Neural crest cell (in vitro differentiated cells): Measurements from ENCODE around the gene AGTRAP. TPM values are rescaled to one million over a fixed set of nuclear protein-coding genes. Genes with fewer than 3 reads are reported as not detected.

Source experiments
- DNase-seq: peaks from one replicate; pipeline ENCODE4 v3.0.0; 2021; ENCODE audit warnings: low read depth, mixed read lengths, low spot score
- H3K27ac Mint-ChIP-seq: one replicate; pipeline ENCODE4 v1.8.0; 2021; ENCODE audit warnings: mild to moderate bottlenecking, mixed read lengths; ENCODE audit not compliant: unreplicated experiment
- H3K27me3 Mint-ChIP-seq: 2 replicates; pipeline ENCODE4 v1.8.0; 2021; ENCODE audit warnings: low read depth, mild to moderate bottlenecking, mixed read lengths
- H3K36me3 Mint-ChIP-seq: 2 replicates; pipeline ENCODE4 v1.8.0; 2021; ENCODE audit warnings: low read depth, mild to moderate bottlenecking, mixed read lengths
- H3K4me1 Mint-ChIP-seq: 2 replicates; pipeline ENCODE4 v1.8.0; 2021; ENCODE audit warnings: mixed read lengths
- H3K4me3 Mint-ChIP-seq: one replicate; pipeline ENCODE4 v1.8.0; 2021; ENCODE audit warnings: mild to moderate bottlenecking, mixed read lengths
- H3K9me3 Mint-ChIP-seq: 2 replicates; pipeline ENCODE4 v1.8.0; 2021; ENCODE audit warnings: mixed read lengths
- total RNA-seq: library from RNA; stranded (reverse); gene quantifications from 2 replicates; pipeline ENCODE4 v1.2.1, GENCODE V29; 2021
- TF ChIP-seq, protein P1 (sequence below): fragments of 200-600 bp; sonication (generic); conservative IDR thresholded peaks from 2 replicates; pipeline ENCODE4 v1.5.0; 2021; ENCODE audit warnings: antibody characterized with exemption, mild to moderate bottlenecking

AGTRAP gene
- total RNA-seq, 1 donor from 2014 or later: 36.9 TPM

DNA sequence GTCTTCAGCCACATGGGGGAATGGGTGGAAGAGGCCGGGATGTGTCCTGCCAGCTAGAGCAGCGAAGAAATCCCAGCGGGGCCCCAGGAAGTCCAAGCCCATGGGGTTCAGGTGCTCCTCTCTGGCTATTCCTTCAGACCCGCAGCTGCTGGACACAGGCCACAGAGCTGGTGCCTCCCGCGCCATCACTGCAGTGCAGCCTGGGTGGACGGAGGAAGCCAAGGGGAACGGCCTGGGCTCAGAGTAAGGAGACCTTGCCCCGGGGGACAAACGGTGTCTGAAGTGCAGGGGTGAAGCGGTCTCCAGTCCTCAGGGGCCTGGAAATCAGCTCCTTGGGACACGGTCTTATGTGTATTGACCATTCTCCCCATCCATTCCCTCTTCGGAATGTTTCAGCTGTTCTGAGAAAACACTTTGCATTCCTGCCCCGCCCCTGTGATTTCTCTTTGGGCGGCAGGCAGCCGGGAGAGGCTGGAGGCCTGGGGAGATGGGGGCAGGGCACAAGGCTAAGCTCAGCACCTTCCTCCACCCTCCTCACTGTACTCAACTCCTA is 51.4 kb downstream of the AGTRAP start:
- H3K4me3 Mint-ChIP-seq: no peak overlapping the region
- no peaks in the 10 kb centered on the region for H3K27me3 Mint-ChIP-seq
- peaks cover 5% of the 10 kb centered on the region for H3K4me1 Mint-ChIP-seq
- DNase-seq: no peak
- TF ChIP-seq, protein P1, sequence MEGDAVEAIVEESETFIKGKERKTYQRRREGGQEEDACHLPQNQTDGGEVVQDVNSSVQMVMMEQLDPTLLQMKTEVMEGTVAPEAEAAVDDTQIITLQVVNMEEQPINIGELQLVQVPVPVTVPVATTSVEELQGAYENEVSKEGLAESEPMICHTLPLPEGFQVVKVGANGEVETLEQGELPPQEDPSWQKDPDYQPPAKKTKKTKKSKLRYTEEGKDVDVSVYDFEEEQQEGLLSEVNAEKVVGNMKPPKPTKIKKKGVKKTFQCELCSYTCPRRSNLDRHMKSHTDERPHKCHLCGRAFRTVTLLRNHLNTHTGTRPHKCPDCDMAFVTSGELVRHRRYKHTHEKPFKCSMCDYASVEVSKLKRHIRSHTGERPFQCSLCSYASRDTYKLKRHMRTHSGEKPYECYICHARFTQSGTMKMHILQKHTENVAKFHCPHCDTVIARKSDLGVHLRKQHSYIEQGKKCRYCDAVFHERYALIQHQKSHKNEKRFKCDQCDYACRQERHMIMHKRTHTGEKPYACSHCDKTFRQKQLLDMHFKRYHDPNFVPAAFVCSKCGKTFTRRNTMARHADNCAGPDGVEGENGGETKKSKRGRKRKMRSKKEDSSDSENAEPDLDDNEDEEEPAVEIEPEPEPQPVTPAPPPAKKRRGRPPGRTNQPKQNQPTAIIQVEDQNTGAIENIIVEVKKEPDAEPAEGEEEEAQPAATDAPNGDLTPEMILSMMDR: no peak
- H3K27ac Mint-ChIP-seq: no peak overlapping the region
- H3K9me3 Mint-ChIP-seq: no peaks in the 10 kb centered on the region
- H3K36me3 Mint-ChIP-seq: no peaks in the 10 kb centered on the region

DNA sequence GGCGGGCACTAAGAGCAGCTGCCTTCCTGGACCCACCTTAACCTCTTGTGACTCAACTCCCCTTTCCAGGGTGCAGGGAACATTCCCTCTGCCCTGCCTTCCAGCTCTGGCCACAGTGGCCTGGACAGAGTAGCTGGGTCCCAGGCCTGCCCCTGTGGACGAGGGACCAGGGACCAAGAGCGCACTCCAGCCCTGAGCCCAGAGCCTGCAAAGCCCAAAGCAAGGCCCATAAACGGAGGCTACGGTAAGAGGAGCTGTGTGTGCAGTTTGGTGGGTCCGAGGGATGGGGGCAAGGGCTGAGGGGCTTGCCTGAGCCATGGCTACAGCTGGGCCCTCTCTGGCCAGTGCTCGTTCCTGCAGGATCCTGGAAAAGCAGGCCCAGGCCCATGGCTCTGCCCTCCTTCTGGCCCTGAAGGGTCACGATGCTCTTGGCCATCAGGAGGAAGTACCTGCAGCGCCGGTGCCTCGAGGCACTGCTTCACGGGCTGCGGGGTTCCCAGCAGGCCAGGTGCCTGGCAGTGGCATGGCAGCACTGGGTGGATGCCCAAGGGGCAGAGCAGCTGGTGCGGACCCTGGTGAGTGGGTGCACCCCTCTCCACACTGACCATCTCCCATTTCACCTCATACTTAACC is 52.0 kb downstream of the AGTRAP start:
- peaks cover 5% of the 10 kb centered on the region for H3K4me1 Mint-ChIP-seq
- no peaks in the 10 kb centered on the region for H3K36me3 Mint-ChIP-seq
- H3K4me3 Mint-ChIP-seq: no peak overlapping the region
- H3K27me3 Mint-ChIP-seq: no peaks in the 10 kb centered on the region
- TF ChIP-seq, protein P1: no peak
- peak overlapping the region; percentile 43 for H3K27ac Mint-ChIP-seq
- DNase-seq: no peak
- H3K9me3 Mint-ChIP-seq: no peaks in the 10 kb centered on the region

DNA sequence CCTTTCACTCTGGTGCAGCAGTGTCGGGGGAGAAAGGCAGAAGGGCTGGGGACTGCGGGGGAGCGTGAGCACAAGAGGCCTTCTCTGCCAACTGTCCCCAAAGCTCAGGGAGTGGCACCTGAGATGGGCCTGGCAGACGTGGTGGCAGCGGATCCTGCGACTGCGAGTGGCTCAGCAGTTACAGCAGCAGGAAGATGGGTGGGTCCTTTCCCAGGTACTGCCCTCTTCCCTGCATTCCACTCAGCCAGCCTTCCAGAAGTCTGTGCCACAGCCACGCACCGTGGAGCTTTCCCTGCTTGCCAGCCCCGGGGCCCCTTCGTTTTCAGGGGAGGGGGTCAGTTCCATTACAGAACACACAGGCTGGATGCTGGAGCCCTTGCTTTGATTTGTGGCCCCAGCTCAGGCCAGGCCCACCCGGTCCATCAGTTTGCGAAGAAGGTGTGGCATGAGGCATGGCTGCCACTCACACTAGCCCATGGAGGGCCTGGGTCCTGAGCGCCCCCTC is 52.7 kb downstream of the AGTRAP start:
- Mint-ChIP-seq H3K4me1 (peaks cover 5% of the 10 kb centered on the region), H3K4me3 (no peak overlapping the region), H3K27ac (no peak overlapping the region), H3K36me3 (no peaks in the 10 kb centered on the region), H3K27me3 (no peaks in the 10 kb centered on the region), H3K9me3 (no peaks in the 10 kb centered on the region)
- DNase-seq: no peak
- TF ChIP-seq, protein P1: no peak

DNA sequence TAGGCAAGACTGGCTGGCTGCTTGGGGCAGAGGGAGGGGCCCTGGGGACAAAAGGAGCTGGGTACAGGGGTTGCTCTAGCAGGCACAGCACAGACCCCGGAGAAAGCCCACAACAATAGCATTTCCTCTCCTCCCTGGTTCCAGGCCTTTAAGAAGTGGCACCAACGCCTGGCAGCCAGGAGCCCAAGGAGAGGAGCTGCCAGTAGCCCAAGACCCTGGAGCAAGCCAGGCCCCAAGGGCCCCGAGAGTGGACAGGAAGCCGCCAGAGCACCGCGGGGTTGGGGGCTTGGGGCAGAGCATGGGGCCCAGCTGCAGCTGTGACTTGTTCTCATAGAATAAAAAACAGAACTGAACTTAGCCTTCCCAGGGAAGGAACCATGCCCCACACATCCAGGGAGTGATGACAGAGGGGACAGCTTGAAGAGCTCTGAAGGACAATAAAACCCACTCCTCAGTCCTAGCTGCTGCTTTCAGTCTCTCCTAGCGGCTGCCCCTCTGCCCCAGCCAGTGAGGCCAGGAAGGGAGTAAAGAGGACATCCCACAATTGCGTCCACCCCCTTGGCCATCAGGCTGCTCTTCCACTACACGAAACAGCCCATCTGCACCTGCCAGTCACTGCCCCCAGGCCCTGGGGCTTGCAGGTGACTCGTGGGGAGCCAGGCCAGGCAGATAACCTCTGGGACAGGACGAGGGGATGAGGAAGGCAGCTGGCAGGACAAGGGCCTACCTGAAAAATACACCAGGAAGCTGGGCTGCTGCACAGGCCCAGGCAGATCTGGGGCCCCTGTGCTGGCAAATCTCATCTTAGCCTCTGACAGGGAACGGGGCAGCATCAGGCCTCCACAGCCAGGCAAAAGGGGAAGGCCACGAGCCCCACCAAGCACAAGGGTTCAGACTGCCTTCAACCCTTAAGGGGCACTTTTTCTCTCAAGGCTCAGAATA is 53.5 kb downstream of the AGTRAP start:
- no peak for DNase-seq
- H3K36me3 Mint-ChIP-seq: no peaks in the 10 kb centered on the region
- H3K27ac Mint-ChIP-seq: no peak overlapping the region

More for the DNA sequence above, 53.5 kb downstream of the AGTRAP start:
- TF ChIP-seq, protein P1: no peak
- Mint-ChIP-seq H3K9me3 (no peaks in the 10 kb centered on the region), H3K4me3 (no peak overlapping the region), H3K27me3 (no peaks in the 10 kb centered on the region), H3K4me1 (peaks cover 5% of the 10 kb centered on the region)
